Sigmoid colon (tissue), 7 donors: ENCODE data around the gene LHB. TPM values are rescaled to one million over a fixed set of nuclear protein-coding genes. Genes with fewer than 3 reads are reported as not detected.
A peak's percentile ranks its signal among the peaks of the same experiment; 100 is the strongest.

Experiments
- DNase-seq: peaks from one replicate; pipeline ENCODE4 v3.0.0-alpha.2; 2019
- H3K27ac ChIP-seq, 4 donors: fragments of 200-600 bp; sonication (generic); one replicate each; pipeline ENCODE4 v1.5.1; 2016 to 2019; ENCODE audit warnings: mild to moderate bottlenecking in 1 of 4
- H3K27me3 ChIP-seq, 3 donors: fragments of 200-600 bp; sonication (generic); one replicate each; pipeline ENCODE4 v1.5.1; 2019; ENCODE audit warnings: mild to moderate bottlenecking in 1 of 3
- H3K36me3 ChIP-seq, 4 donors: fragments of 200-600 bp; sonication (generic); one replicate each; pipeline ENCODE4 v1.5.1; 2016 to 2019
- H3K4me1 ChIP-seq, 4 donors: fragments of 200-600 bp; sonication (generic); one replicate each; pipeline ENCODE4 v1.5.1; 2017 to 2019
- H3K4me3 ChIP-seq, 4 donors: fragments of 200-600 bp; sonication (generic); one replicate each; pipeline ENCODE4 v1.5.1; 2017 to 2019; ENCODE audit warnings: mild to moderate bottlenecking in 2 of 4, moderate library complexity in 1 of 4
- H3K9me3 ChIP-seq, 4 donors: fragments of 200-600 bp in 3 of 4; sonication (generic) in 3 of 4; one replicate each; pipeline versions ENCODE4 v1.5.1 to v1.6.1; 2013 to 2019
- CTCF ChIP-seq, 4 experiments: fragments of 450-650 bp in 3 of 4; fragments of 200-600 bp in 1 of 4; IDR thresholded peaks; one replicate each; pipeline ENCODE4 v1.5.1; 2016 to 2019; ENCODE audit warnings: antibody characterized with exemption in 4 of 4, mild to moderate bottlenecking in 3 of 4, moderate library complexity in 2 of 4
- EP300 ChIP-seq, 4 donors: sonication (generic); formaldehyde crosslinking; IDR thresholded peaks; one replicate each; pipeline ENCODE4 v1.6.1; 2017; ENCODE audit warnings: antibody characterized with exemption in 4 of 4
- POLR2A ChIP-seq, 2 donors: fragments of 450-650 bp; IDR thresholded peaks; one replicate each; pipeline ENCODE4 v1.6.1; 2016; ENCODE audit warnings: antibody characterized with exemption in 2 of 2, mild to moderate bottlenecking in 2 of 2, moderate library complexity in 2 of 2
- POLR2AphosphoS5 ChIP-seq, 4 donors: sonication (generic); formaldehyde crosslinking; IDR thresholded peaks; one replicate each; pipeline ENCODE4 v1.6.1; 2017; ENCODE audit warnings: antibody characterized with exemption in 4 of 4
- WGBS, 2 donors: extraction: QIAGEN DNeasy Blood & Tissue Kit; methylation state at CpG; one replicate each; pipeline ENCODE4 v1.1.7; 2013; 5-methylcytosine and 5-hydroxymethylcytosine counted together
- intact Hi-C: fragments of 100-400 bp; cut with DNase I; formaldehyde crosslinking; loops from one replicate; pipeline ENCODE4 v1.15.1; 2023
- polyA plus RNA-seq, 3 donors: library from polyadenylated mRNA; stranded (reverse); fragments of 200-250 nt; gene quantifications; one replicate each; pipeline ENCODE4 v1.2.3, GENCODE V29; 2013
- total RNA-seq, 4 donors: library from RNA; depleted of rRNA; stranded (reverse); fragments of >200 nt; gene quantifications; one replicate each; pipeline ENCODE4 v1.1.0, GENCODE V29; 2016
- donor health status: healthy with polysubstance abuse.
- donor health status: Bipolar disorder and iron deficiency.
- donor health status: healthy.

The LHB gene
- total and polyA plus RNA-seq, 7 donors: not detected

- no peak for DNase-seq
- intact Hi-C loops: loop anchor here (5.0 kb wide), 1 partner anchor 157 kb away; no protein-coding TSS in a partner anchor
- Histone ChIP-seq H3K4me3 (no peak overlapping the region), H3K4me1 (peaks cover 0 to 42% (median 37%) of the 10 kb centered on the region in 4 donors), H3K27ac (peak overlapping the region in 1 of 4 donors; percentile 16), H3K27me3 (no peaks in the 10 kb centered on the region), H3K9me3 (no peaks in the 10 kb centered on the region), H3K36me3 (peaks cover 0 to 33% (median 10%) of the 10 kb centered on the region in 4 donors)
- TF ChIP-seq POLR2A (IDR thresholded peaks at IDR 0.05) (no peak), CTCF (IDR thresholded peaks at IDR 0.05) (no peak), POLR2AphosphoS5 (IDR thresholded peaks at IDR 0.05) (no peak), EP300 (IDR thresholded peaks at IDR 0.05) (no peak)
- WGBS, 2 donors: 81 to 88% methylated on average over 4 of the region's 4 CpGs
Observed at GRCh38 chr19:48990400-48990799, 26.5 kb downstream of the LHB start.

- intact Hi-C loops: loop anchor here (5.0 kb wide), 1 partner anchor 158 kb away; no protein-coding TSS in a partner anchor
- Histone ChIP-seq H3K36me3 (peaks cover 4 to 39% (median 13%) of the 10 kb centered on the region in 4 donors), H3K9me3 (no peaks in the 10 kb centered on the region), H3K4me3 (no peak overlapping the region), H3K27ac (peak overlapping the region in 2 of 4 donors; percentile 2 to 16), H3K27me3 (no peaks in the 10 kb centered on the region), H3K4me1 (peaks cover 0 to 36% (median 32%) of the 10 kb centered on the region in 4 donors)
- no peak for DNase-seq
- WGBS, 2 donors: 87 to 92% methylated on average over 17 of the region's 17 CpGs
- TF ChIP-seq POLR2A (IDR thresholded peaks at IDR 0.05) (no peak), POLR2AphosphoS5 (IDR thresholded peaks at IDR 0.05) (no peak)
Observed at GRCh38 chr19:48989701-48990291, 27.1 kb downstream of the LHB start.

GRCh38 chr19:48988860-48989259, 28.0 kb downstream of the LHB start:
- no peak for DNase-seq
- no peak for TF ChIP-seq CTCF (IDR thresholded peaks at IDR 0.05)
- TF ChIP-seq EP300 (IDR thresholded peaks at IDR 0.05): no peak
- no peak for TF ChIP-seq POLR2A (IDR thresholded peaks at IDR 0.05)
- no peak for TF ChIP-seq POLR2AphosphoS5 (IDR thresholded peaks at IDR 0.05)
- intact Hi-C loops: no loop called here
- WGBS, 2 donors: 94 to 95% methylated on average over 9 of the region's 9 CpGs
- no peak overlapping the region for H3K27ac ChIP-seq
- H3K27me3 ChIP-seq: no peaks in the 10 kb centered on the region
- no peaks in the 10 kb centered on the region for H3K9me3 ChIP-seq
- no peak overlapping the region for H3K4me3 ChIP-seq
- peaks cover 0 to 27% (median 24%) of the 10 kb centered on the region in 4 donors for H3K4me1 ChIP-seq
- peaks cover 5 to 49% (median 17%) of the 10 kb centered on the region in 4 donors for H3K36me3 ChIP-seq

- H3K27me3 ChIP-seq: no peaks in the 10 kb centered on the region
- no peak overlapping the region for H3K4me3 ChIP-seq
- intact Hi-C loops: no loop called here
- TF ChIP-seq POLR2AphosphoS5 (IDR thresholded peaks at IDR 0.05): no peak
- no peak overlapping the region for H3K27ac ChIP-seq
- peaks cover 5 to 53% (median 18%) of the 10 kb centered on the region in 4 donors for H3K36me3 ChIP-seq
- peaks cover 0 to 27% (median 24%) of the 10 kb centered on the region in 4 donors for H3K4me1 ChIP-seq
- WGBS, 2 donors: 90 to 97% methylated on average over 7 of the region's 7 CpGs
- H3K9me3 ChIP-seq: no peaks in the 10 kb centered on the region
- DNase-seq: no peak
Observed at GRCh38 chr19:48988286-48988685, 28.6 kb downstream of the LHB start.

GRCh38 chr19:48987323-48987722, 29.6 kb downstream of the LHB start:
- peaks cover 5 to 63% (median 23%) of the 10 kb centered on the region in 4 donors for H3K36me3 ChIP-seq
- H3K4me1 ChIP-seq: peaks cover 0 to 25% (median 24%) of the 10 kb centered on the region in 4 donors
- H3K27me3 ChIP-seq: no peaks in the 10 kb centered on the region
- WGBS, 2 donors: 89 to 91% methylated on average over 7 of the region's 7 CpGs
- no peak overlapping the region for H3K27ac ChIP-seq
- H3K4me3 ChIP-seq: no peak overlapping the region
- DNase-seq: no peak
- TF ChIP-seq POLR2AphosphoS5 (IDR thresholded peaks at IDR 0.05) (no peak), CTCF (IDR thresholded peaks at IDR 0.05) (no peak), EP300 (IDR thresholded peaks at IDR 0.05) (no peak), POLR2A (IDR thresholded peaks at IDR 0.05) (no peak)
- H3K9me3 ChIP-seq: no peaks in the 10 kb centered on the region
- intact Hi-C loops: no loop called here
